Esophagus squamous epithelium (tissue), 4 donors: Measurements from ENCODE around the gene SYT13.
"Not testable (repeated sequence)": the region's sequence is repeated elsewhere in the genome, so short reads cannot be mapped to it uniquely, and the experiment has no call there.

Source experiments
- POLR2A ChIP-seq, 4 donors: fragments of 450-650 bp; IDR thresholded peaks; one replicate each; pipeline ENCODE4 v1.6.1; 2017; ENCODE audit warnings: antibody characterized with exemption in 4 of 4, mild to moderate bottlenecking in 4 of 4, moderate library complexity in 3 of 4
- TF ChIP-seq, protein P1 (sequence below), 6 experiments: fragments of 450-650 bp in 4 of 6; fragments of 200-600 bp in 2 of 6; sonication (generic) in 2 of 6; IDR thresholded peaks; one replicate each; pipeline ENCODE4 v1.5.1; 2016 to 2019; ENCODE audit warnings: antibody characterized with exemption in 6 of 6, mild to moderate bottlenecking in 4 of 6, moderate library complexity in 4 of 6

DNA sequence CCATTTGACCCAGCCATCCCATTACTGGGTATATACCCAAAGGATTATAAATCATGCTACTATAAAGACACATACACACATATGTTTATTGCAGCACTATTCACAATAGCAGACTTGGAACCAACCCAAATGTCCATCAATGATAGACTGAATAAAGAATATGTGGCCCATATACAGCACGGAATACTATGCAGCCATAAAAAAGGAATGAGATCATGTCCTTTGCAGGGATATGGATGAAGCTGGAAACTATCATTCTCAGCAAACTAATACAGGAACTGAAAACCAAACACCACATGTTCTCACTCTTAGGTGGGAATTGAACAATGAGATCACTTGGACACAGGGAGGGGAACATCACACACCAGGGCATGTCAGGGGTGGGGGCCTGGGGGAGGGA is 36.8 kb downstream of the SYT13 start:
- TF ChIP-seq POLR2A (IDR thresholded peaks at IDR 0.05), result not testable (repeated sequence)
- TF ChIP-seq, protein P1, sequence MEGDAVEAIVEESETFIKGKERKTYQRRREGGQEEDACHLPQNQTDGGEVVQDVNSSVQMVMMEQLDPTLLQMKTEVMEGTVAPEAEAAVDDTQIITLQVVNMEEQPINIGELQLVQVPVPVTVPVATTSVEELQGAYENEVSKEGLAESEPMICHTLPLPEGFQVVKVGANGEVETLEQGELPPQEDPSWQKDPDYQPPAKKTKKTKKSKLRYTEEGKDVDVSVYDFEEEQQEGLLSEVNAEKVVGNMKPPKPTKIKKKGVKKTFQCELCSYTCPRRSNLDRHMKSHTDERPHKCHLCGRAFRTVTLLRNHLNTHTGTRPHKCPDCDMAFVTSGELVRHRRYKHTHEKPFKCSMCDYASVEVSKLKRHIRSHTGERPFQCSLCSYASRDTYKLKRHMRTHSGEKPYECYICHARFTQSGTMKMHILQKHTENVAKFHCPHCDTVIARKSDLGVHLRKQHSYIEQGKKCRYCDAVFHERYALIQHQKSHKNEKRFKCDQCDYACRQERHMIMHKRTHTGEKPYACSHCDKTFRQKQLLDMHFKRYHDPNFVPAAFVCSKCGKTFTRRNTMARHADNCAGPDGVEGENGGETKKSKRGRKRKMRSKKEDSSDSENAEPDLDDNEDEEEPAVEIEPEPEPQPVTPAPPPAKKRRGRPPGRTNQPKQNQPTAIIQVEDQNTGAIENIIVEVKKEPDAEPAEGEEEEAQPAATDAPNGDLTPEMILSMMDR (IDR thresholded peaks at IDR 0.05), result not testable (repeated sequence)
